HCT116 (cell line): ENCODE measurements around the gene MAEA. TPM values are rescaled to one million over a fixed set of nuclear protein-coding genes. Genes with fewer than 3 reads are reported as not detected.

ENCODE experiments used
- ATAC-seq: fragments of 200-7000 bp; cut with Tn5 transposase; 2 replicates; pipeline ENCODE4 v1.9.1; 2020; ENCODE audit warnings: mild to moderate bottlenecking, moderate library complexity
- BruUV-seq: library from RNA; stranded (reverse); fragments of 400-500 nt; replicated peaks from 2 replicates; lab custom pipeline; 2021; lab: Mats Ljungman, UMichigan
- CTCF ChIA-PET: fragments of 300-600 bp; sonication (Branson Sonifier 250); formaldehyde crosslinking; loops from one replicate; lab custom pipeline; 2021; ENCODE audit warnings: antibody characterized with exemption; lab: Charles Lee
- POLR2A ChIA-PET: fragments of 300-600, 350-600 bp; sonication (Branson Sonifier 250); formaldehyde crosslinking; loops from one replicate; lab custom pipeline; 2021; ENCODE audit warnings: antibody characterized with exemption; lab: Charles Lee
- RAD21 ChIA-PET, 2 experiments: fragments of 300-600 bp; sonication (Branson Sonifier 250); formaldehyde crosslinking; loops; one replicate each; lab custom pipeline; 2023; ENCODE audit warnings: low total read pairs in 2 of 2; ENCODE audit not compliant: uncharacterized antibody in 2 of 2, unreplicated experiment in 2 of 2, low non-redundant PET in 1 of 2; lab: Charles Lee
- DNase-seq: peaks from one replicate; pipeline ENCODE4 v3.0.0-alpha.2; 2010; ENCODE audit warnings: low read depth, low spot score
- H2AFZ ChIP-seq: fragments of 200-600 bp; shearing (Covaris generic), sonication (generic); 2 replicates; pipeline ENCODE4 v1.6.1; 2017; ENCODE audit warnings: low read depth, mixed run types, mixed read lengths, antibody characterized with exemption, low read length; ENCODE audit not compliant: poor library complexity, severe bottlenecking
- H3K27ac ChIP-seq: 2 replicates; pipeline ENCODE4 v1.5.1; 2012; ENCODE audit warnings: low read depth, low read length
- H3K27me3 ChIP-seq: fragments of 200-600 bp; sonication (generic); 2 replicates; pipeline ENCODE4 v1.6.1; 2016; ENCODE audit warnings: mixed run types, low read length, mixed read lengths; ENCODE audit not compliant: insufficient read depth
- H3K36me3 ChIP-seq, 2 experiments: fragments of 200-500 bp in 1 of 2; fragments of 200-600 bp in 1 of 2; sonication (Bioruptor generic) in 1 of 2; sonication (generic) in 1 of 2; 2 replicates each; pipeline versions ENCODE4 v1.5.1 to v1.6.1; 2014 to 2016; ENCODE audit warnings: low read length in 2 of 2, inconsistent platforms in 1 of 2, mixed read lengths in 1 of 2, mixed run types in 1 of 2; ENCODE audit not compliant: insufficient read depth in 2 of 2, control insufficient read depth in 1 of 2
- H3K4me1 ChIP-seq, 2 experiments: fragments of 200-600 bp in 1 of 2; sonication (generic) in 1 of 2; 2 replicates each; pipeline versions ENCODE4 v1.5.1 to v1.6.1; 2012 to 2017; ENCODE audit warnings: low read length in 2 of 2, inconsistent platforms in 1 of 2, mild to moderate bottlenecking in 1 of 2, mixed read lengths in 1 of 2, mixed run types in 1 of 2, moderate library complexity in 1 of 2; ENCODE audit not compliant: insufficient read depth in 2 of 2, control insufficient read depth in 1 of 2
- H3K4me2 ChIP-seq: fragments of 200-600 bp; sonication (generic); 2 replicates; pipeline ENCODE4 v1.6.1; 2017; ENCODE audit warnings: mixed run types, low read length, mixed read lengths
- H3K4me3 ChIP-seq, 2 experiments: fragments of 200-600 bp in 1 of 2; sonication (generic) in 1 of 2; replicated peaks in 1 of 2; 2 replicates each; pipeline ENCODE4 v1.5.1; 2011 to 2016; ENCODE audit warnings: low read length in 2 of 2, control low read depth in 1 of 2, low read depth in 1 of 2, mild to moderate bottlenecking in 1 of 2, mixed read lengths in 1 of 2, mixed run types in 1 of 2
- H3K79me2 ChIP-seq: fragments of 200-600 bp; sonication (generic); 2 replicates; pipeline ENCODE4 v1.6.1; 2017; ENCODE audit warnings: mild to moderate bottlenecking, mixed run types, low read length, moderate library complexity, mixed read lengths; ENCODE audit not compliant: insufficient read depth
- H3K9ac ChIP-seq: fragments of 200-600 bp; sonication (generic); 2 replicates; pipeline ENCODE4 v1.6.1; 2016; ENCODE audit warnings: low read length, mixed read lengths
- H3K9me2 ChIP-seq: fragments of 200-600 bp; sonication (generic), shearing (Covaris generic); 2 replicates; pipeline ENCODE4 v1.6.1; 2017; ENCODE audit warnings: mixed run types, mild to moderate bottlenecking, moderate library complexity; ENCODE audit not compliant: insufficient read depth
- H3K9me3 ChIP-seq, 2 experiments: fragments of 200-500 bp in 1 of 2; fragments of 200-600 bp in 1 of 2; sonication (Bioruptor generic) in 1 of 2; sonication (generic) in 1 of 2; 2 replicates each; pipeline ENCODE4 v1.6.1; 2014 to 2017; ENCODE audit warnings: low read length in 2 of 2, mixed read lengths in 2 of 2, inconsistent platforms in 1 of 2, low read depth in 1 of 2, mild to moderate bottlenecking in 1 of 2, mixed run types in 1 of 2, moderate library complexity in 1 of 2; ENCODE audit not compliant: control insufficient read depth in 1 of 2, insufficient read depth in 1 of 2
- H4K20me1 ChIP-seq: fragments of 200-600 bp; sonication (generic), shearing (Covaris generic); 2 replicates; pipeline ENCODE4 v1.6.1; 2017; ENCODE audit warnings: mixed run types, mild to moderate bottlenecking, moderate library complexity; ENCODE audit not compliant: insufficient read depth
- CBX3 ChIP-seq: IDR thresholded peaks from 2 replicates; pipeline ENCODE4 v1.6.1; 2012; ENCODE audit warnings: low read depth
- CEBPB ChIP-seq: IDR thresholded peaks from 2 replicates; pipeline ENCODE4 v1.6.1; 2012; ENCODE audit warnings: low read depth
- CTCF ChIP-seq, 3 experiments: fragments of 200-600 bp in 1 of 3; sonication (generic) in 1 of 3; IDR thresholded peaks in 2 of 3; conservative IDR thresholded peaks in 1 of 3; 2 replicates each; pipeline ENCODE4 v1.5.1; 2012 to 2017; ENCODE audit warnings: low read depth in 2 of 3, low read length in 2 of 3, antibody characterized with exemption in 1 of 3, borderline replicate concordance in 1 of 3, control low read depth in 1 of 3, mild to moderate bottlenecking in 1 of 3, mixed read lengths in 1 of 3, mixed run types in 1 of 3, moderate library complexity in 1 of 3; ENCODE audit not compliant: insufficient read depth in 1 of 3
- EGR1 ChIP-seq: IDR thresholded peaks from 2 replicates; pipeline ENCODE4 v1.6.1; 2012; ENCODE audit warnings: low read depth
- EZH2phosphoT487 ChIP-seq: fragments of 200-600 bp; IDR thresholded peaks from 2 replicates; pipeline ENCODE4 v1.6.1; 2018; ENCODE audit warnings: antibody characterized with exemption, borderline replicate concordance
- FOSL1 ChIP-seq: IDR thresholded peaks from 2 replicates; pipeline ENCODE4 v1.6.1; 2012; ENCODE audit warnings: low read depth
- MAX ChIP-seq: IDR thresholded peaks from 2 replicates; pipeline ENCODE4 v1.6.1; 2012
- POLR2A ChIP-seq: IDR thresholded peaks from 2 replicates; pipeline ENCODE4 v1.7.0; 2011; ENCODE audit warnings: borderline replicate concordance; ENCODE audit not compliant: insufficient read depth, insufficient read length; ENCODE audit errors: extremely low read depth
- RAD21 ChIP-seq: IDR thresholded peaks from 2 replicates; pipeline ENCODE4 v1.6.1; 2012; ENCODE audit warnings: low read depth, mild to moderate bottlenecking
- SP1 ChIP-seq: IDR thresholded peaks from 2 replicates; pipeline ENCODE4 v1.6.1; 2012; ENCODE audit warnings: low read depth
- TCF7L2 ChIP-seq: IDR thresholded peaks from 2 replicates; pipeline ENCODE4 v1.7.0; 2011; ENCODE audit warnings: borderline replicate concordance, inconsistent platforms; ENCODE audit not compliant: insufficient read depth, insufficient read length; ENCODE audit errors: extremely low read depth
- ZFX ChIP-seq: fragments of 450-650 bp; IDR thresholded peaks from 2 replicates; pipeline ENCODE4 v1.6.1; 2017
- ZNF274 ChIP-seq: fragments of 200-500 bp; sonication (Bioruptor generic); IDR thresholded peaks from 2 replicates; pipeline ENCODE4 v1.6.1; 2014; ENCODE audit warnings: mild to moderate bottlenecking, low read depth, low read length, inconsistent platforms
- intact Hi-C: fragments of 100-400 bp; cut with micrococcal nuclease; formaldehyde crosslinking; loops from 2 replicates; pipeline ENCODE4 v1.10.0; 2022
- total RNA-seq: library from RNA; stranded (reverse); gene quantifications from one replicate; pipeline ENCODE4 v1.2.1, GENCODE V29; 2021; ENCODE audit not compliant: unreplicated experiment

MAEA gene
- total RNA-seq, 1 experiment from 2014 or later, result 88.3 TPM

- Histone ChIP-seq H3K27me3 (no peaks in the 10 kb centered on the region), H3K9ac (no peak overlapping the region), H3K9me3 (no peaks in the 10 kb centered on the region), H3K9me2 (no peaks in the 10 kb centered on the region), H3K4me1 (peaks cover 8 to 30% of the 10 kb centered on the region in 2 experiments), H3K36me3 (no peaks in the 10 kb centered on the region; a peak in 2 of 4 replicates), H3K79me2 (peaks cover 29% of the 10 kb centered on the region), H2AFZ (no peak overlapping the region), H3K4me2 (no peak overlapping the region), H4K20me1 (no peaks in the 10 kb centered on the region), H3K27ac (no peak overlapping the region; the same call in 1 of the 2 replicates), H3K4me3 (no peak overlapping the region)
- intact Hi-C loops, result loop anchor here (5.0 to 10.0 kb wide), 2 partner anchors 62 to 165 kb away; partner anchors contain the start of gene MAEA
- DNase-seq (no peak), ATAC-seq (no peak)
- CTCF ChIA-PET, result no interaction called here
- POLR2A ChIA-PET, result no interaction called here
- BruUV-seq, result no TSS peak
- TF ChIP-seq CBX3 (no peak), POLR2A (no peak), CTCF (IDR thresholded peaks at IDR 0.05 in 2 of 3, conservative IDR thresholded peaks at IDR 0.05 in 1 of 3; ENCODE audit: borderline replicate concordance in 1 of 3, insufficient read depth in 1 of 3, low read depth in 2 of 3, low read length in 2 of 3) (no peak), TCF7L2 (no peak), CEBPB (no peak)
- RAD21 ChIA-PET, result no interaction called here
Observed at GRCh38 chr4:1349359-1350168, 59.9 kb downstream of the MAEA start.

- ChIA-PET POLR2A (no interaction called here), RAD21 (no interaction called here), CTCF (no interaction called here)
- intact Hi-C loops, result loop anchor here (10.0 kb wide), 1 partner anchor 165 kb away; no protein-coding TSS in a partner anchor
- H3K9ac ChIP-seq, result no peak overlapping the region
- ATAC-seq, result no peak
- no peak overlapping the region for H3K4me2 ChIP-seq
- DNase-seq, result no peak
- no peaks in the 10 kb centered on the region for H3K9me2 ChIP-seq
- no peaks in the 10 kb centered on the region; a peak in 3 of 4 replicates for H3K36me3 ChIP-seq
- H3K4me3 ChIP-seq, result no peak overlapping the region
- H3K79me2 ChIP-seq, result peaks cover 29% of the 10 kb centered on the region
- TF ChIP-seq ZNF274 (no peak), RAD21 (no peak), ZFX (no peak), MAX (no peak), SP1 (no peak), FOSL1 (no peak), EZH2phosphoT487 (no peak), CBX3 (no peak), CEBPB (no peak), EGR1 (no peak)
- H2AFZ ChIP-seq, result no peak overlapping the region
- no peak overlapping the region for H3K27ac ChIP-seq
- no peaks in the 10 kb centered on the region for H3K27me3 ChIP-seq
- BruUV-seq, result no TSS peak
- no peaks in the 10 kb centered on the region for H3K9me3 ChIP-seq
- H3K4me1 ChIP-seq, result peaks cover 8 to 24% of the 10 kb centered on the region in 2 experiments
- no peaks in the 10 kb centered on the region for H4K20me1 ChIP-seq
Observed at GRCh38 chr4:1350169-1350520, 60.5 kb downstream of the MAEA start.
